Type B pancreatic cell (in vitro differentiated cells): ENCODE measurements around the gene FADS2. TPM values are rescaled to one million over a fixed set of nuclear protein-coding genes. Genes with fewer than 3 reads are reported as not detected.

ENCODE experiments used
- DNase-seq: peaks from one replicate; pipeline ENCODE4 v3.0.0; 2021; ENCODE audit warnings: mixed read lengths; ENCODE audit not compliant: unreplicated experiment; ENCODE audit errors: extremely low spot score
- H3K27ac Mint-ChIP-seq: 2 replicates; pipeline ENCODE4 v1.8.0; 2021; ENCODE audit warnings: mild to moderate bottlenecking, mixed read lengths
- H3K27me3 Mint-ChIP-seq: 2 replicates; pipeline ENCODE4 v1.8.0; 2021; ENCODE audit warnings: mixed read lengths
- H3K36me3 Mint-ChIP-seq: 2 replicates; pipeline ENCODE4 v1.8.0; 2021; ENCODE audit warnings: mixed read lengths
- H3K4me1 Mint-ChIP-seq: one replicate; pipeline ENCODE4 v1.8.0; 2021; ENCODE audit warnings: mixed read lengths; ENCODE audit not compliant: unreplicated experiment
- H3K4me3 Mint-ChIP-seq: 2 replicates; pipeline ENCODE4 v1.8.0; 2021; ENCODE audit warnings: mild to moderate bottlenecking, mixed read lengths
- H3K9me3 Mint-ChIP-seq: 2 replicates; pipeline ENCODE4 v1.8.0; 2021; ENCODE audit warnings: mixed read lengths
- total RNA-seq: library from RNA; stranded (reverse); gene quantifications from 2 replicates; pipeline ENCODE4 v1.2.1, GENCODE V29; 2021; ENCODE audit warnings: low replicate concordance
- TF ChIP-seq, protein P1 (sequence below): fragments of 200-600 bp; sonication (generic); conservative IDR thresholded peaks from 2 replicates; pipeline ENCODE4 v1.5.0; 2021; ENCODE audit warnings: antibody characterized with exemption, mild to moderate bottlenecking

The FADS2 gene
- total RNA-seq, 1 donor from 2014 or later = 205 TPM

DNA sequence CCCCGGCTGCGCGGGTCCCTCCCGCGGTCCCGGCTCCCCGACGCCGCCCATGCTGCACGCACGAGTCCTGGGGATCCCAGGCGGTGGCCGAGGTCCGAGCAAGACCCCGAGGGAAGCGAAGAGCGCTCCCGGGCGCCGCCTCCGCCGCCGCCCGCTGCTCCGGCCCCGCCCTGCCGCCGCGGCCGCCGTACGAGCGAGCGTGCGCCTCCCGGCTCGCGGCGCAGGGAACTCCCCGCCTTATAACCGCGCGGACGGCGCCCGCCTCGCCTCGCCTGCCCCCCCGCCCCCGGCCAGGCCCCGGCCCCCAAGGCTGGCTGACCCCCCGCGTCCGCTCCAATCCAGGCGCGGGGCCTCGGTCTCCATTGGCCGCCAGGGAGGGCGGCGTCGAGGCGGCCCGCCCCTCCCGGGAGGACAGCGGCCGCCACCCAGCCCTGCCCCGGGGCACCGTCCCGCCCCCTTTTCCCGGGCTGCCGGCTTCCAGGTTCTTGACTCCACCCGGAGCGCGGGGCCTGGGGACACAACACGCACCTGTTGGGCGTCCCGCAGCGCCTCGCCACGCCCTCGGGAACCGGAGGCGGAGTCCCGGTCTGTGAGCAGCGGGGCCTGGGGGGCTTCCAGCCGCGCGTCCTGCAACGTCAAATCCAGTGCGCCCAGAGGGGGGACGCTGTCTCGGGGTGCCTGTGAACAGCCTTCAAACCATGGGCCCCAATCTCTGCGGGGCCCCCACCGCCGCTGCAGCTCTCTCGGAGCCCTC is 63.4 kb downstream of the FADS2 start, which contains the start of gene FADS3:
Gene FADS3 (minus strand): TSS at position 215 of the 754 bp plus-strand sequence. CDS start 164 bp downstream, at position 51.
- H3K27ac Mint-ChIP-seq = no peak within 1 kb of the TSS
- no peaks in the 10 kb centered on the region for H3K36me3 Mint-ChIP-seq
- H3K27me3 Mint-ChIP-seq = no peaks in the 10 kb centered on the region
- H3K4me3 Mint-ChIP-seq = peak within 1 kb of the TSS; percentile 83
- peaks cover 4% of the 10 kb centered on the region for H3K9me3 Mint-ChIP-seq
- no peak for DNase-seq
- TF ChIP-seq, protein P1, sequence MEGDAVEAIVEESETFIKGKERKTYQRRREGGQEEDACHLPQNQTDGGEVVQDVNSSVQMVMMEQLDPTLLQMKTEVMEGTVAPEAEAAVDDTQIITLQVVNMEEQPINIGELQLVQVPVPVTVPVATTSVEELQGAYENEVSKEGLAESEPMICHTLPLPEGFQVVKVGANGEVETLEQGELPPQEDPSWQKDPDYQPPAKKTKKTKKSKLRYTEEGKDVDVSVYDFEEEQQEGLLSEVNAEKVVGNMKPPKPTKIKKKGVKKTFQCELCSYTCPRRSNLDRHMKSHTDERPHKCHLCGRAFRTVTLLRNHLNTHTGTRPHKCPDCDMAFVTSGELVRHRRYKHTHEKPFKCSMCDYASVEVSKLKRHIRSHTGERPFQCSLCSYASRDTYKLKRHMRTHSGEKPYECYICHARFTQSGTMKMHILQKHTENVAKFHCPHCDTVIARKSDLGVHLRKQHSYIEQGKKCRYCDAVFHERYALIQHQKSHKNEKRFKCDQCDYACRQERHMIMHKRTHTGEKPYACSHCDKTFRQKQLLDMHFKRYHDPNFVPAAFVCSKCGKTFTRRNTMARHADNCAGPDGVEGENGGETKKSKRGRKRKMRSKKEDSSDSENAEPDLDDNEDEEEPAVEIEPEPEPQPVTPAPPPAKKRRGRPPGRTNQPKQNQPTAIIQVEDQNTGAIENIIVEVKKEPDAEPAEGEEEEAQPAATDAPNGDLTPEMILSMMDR = peak; percentile 26
- H3K4me1 Mint-ChIP-seq = no peaks in the 10 kb centered on the region

- Mint-ChIP-seq H3K4me1 (no peaks in the 10 kb centered on the region), H3K36me3 (no peaks in the 10 kb centered on the region), H3K9me3 (peaks cover 4% of the 10 kb centered on the region), H3K27me3 (no peaks in the 10 kb centered on the region), H3K27ac (no peak overlapping the region), H3K4me3 (peak overlapping the region; percentile 83)
- DNase-seq = no peak
- TF ChIP-seq, protein P1 = no peak
Observed at GRCh38 chr11:61892085-61892370, 63.9 kb downstream of the FADS2 start.

- DNase-seq = no peak
- no peak overlapping the region for H3K27ac Mint-ChIP-seq
- no peak overlapping the region for H3K4me3 Mint-ChIP-seq
- TF ChIP-seq, protein P1 = no peak
- no peaks in the 10 kb centered on the region for H3K4me1 Mint-ChIP-seq
- H3K36me3 Mint-ChIP-seq = no peaks in the 10 kb centered on the region
- no peaks in the 10 kb centered on the region for H3K9me3 Mint-ChIP-seq
- H3K27me3 Mint-ChIP-seq = no peaks in the 10 kb centered on the region
Observed at GRCh38 chr11:61893981-61894380, 65.9 kb downstream of the FADS2 start.

GRCh38 chr11:61895046-61895717 is 67.1 kb downstream of the FADS2 start:
- Mint-ChIP-seq H3K9me3 (no peaks in the 10 kb centered on the region), H3K27me3 (no peaks in the 10 kb centered on the region), H3K4me1 (peaks cover 9% of the 10 kb centered on the region)

DNA sequence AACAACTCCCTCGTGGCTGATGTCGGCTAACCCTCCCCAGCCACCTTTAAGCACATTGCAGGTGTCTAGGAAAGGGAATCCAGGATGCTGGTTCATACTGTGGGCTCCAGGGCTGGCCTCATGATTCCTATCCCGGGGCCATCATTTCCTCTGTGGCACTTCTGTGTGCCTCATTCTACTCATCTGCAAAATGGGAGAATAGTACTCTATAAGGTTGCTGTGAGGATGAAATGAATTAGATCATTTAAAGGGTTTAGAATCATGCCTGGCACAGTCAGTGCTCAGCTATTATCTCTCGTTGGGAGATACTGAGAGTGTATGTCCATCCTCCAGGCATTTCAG is 67.6 kb downstream of the FADS2 start:
- Mint-ChIP-seq H3K27ac (no peak overlapping the region), H3K36me3 (no peaks in the 10 kb centered on the region), H3K9me3 (no peaks in the 10 kb centered on the region), H3K27me3 (no peaks in the 10 kb centered on the region), H3K4me3 (no peak overlapping the region), H3K4me1 (peaks cover 9% of the 10 kb centered on the region)
- TF ChIP-seq, protein P1 = no peak
- DNase-seq = no peak

More at GRCh38 chr11:61895046-61895717, 67.1 kb downstream of the FADS2 start:
- TF ChIP-seq, protein P1 = no peak
- no peak for DNase-seq
- H3K36me3 Mint-ChIP-seq = no peaks in the 10 kb centered on the region
- H3K4me3 Mint-ChIP-seq = no peak overlapping the region
- H3K27ac Mint-ChIP-seq = no peak overlapping the region
